H54 (cell line): ENCODE data around the gene SH3RF3.

Experiments
- DNase-seq: peaks from one replicate; pipeline ENCODE4 v3.0.0; 2011; ENCODE audit warnings: low spot score, mixed read lengths; ENCODE audit not compliant: insufficient read length
- FAIRE-seq: peaks from 3 replicates; lab custom pipeline; 2011; peaks lifted over from hg19 to GRCh38; lab: Jason Lieb, UNC
- POLR2A ChIP-seq: IDR thresholded peaks from 2 replicates; pipeline ENCODE4 v1.6.1; 2011; ENCODE audit warnings: low read depth, mild to moderate bottlenecking, low read length

The SH3RF3 gene

DNA sequence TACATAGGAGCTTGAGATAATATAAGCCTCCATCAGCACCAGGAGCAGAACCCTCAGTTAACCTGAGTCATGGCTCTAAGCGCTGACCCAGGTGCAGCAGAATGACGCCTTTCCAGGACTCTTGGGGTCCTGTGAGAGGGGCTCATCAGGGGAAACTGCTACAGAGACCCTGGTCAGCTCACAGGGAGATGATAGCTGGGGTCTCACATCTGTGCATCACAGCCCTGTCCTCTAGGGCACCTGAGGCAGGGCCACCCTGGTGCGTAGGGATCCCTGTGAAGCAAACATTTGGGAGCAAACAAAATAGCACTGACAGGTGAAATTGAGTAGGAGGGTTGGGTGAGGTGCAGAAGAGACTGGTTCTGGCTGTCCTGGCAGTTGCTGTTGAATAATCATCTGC lies 219.2 kb downstream of the SH3RF3 start:
- DNase-seq = no peak
- no peak for FAIRE-seq
- no peak for TF ChIP-seq POLR2A

DNA sequence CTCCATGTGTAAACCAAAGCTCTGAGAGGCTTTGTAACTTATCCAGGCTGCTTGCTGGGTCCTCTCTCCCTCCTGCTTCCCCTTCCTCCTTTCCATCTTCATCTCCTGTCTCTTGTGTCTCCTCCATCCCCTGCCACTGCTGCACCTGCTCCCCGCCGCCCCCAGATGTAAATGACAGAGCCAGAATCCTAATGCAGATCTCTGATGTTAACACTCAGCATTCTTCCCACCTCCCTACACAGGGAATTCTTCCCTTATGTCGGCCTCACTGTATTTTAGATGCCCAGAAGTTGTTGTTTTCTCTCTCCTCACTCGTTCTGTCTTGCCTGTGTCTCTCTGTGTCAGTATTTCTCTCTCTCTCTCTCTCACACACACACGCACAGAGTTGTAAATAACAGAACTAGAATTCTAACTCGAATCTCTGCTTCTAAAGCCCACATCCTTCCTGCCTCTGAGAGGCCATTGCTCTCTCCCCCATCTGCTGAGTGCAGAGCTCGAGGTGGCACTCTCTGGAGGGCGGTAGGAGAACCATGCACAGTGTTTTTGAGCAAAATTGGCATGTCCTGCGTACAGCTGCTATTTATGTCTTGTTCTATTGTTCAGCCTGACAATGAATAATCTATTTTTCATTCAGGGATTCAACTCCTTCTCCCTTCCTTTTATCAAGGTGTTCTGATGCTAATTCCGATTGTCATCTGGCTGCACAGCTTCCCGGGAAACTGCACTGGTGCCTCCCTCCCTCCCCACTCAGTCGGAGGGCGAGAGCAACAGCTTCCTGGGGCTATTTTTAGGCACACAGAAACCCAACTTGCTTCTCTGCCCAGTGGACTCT lies 219.9 kb downstream of the SH3RF3 start:
- TF ChIP-seq POLR2A = no peak
- FAIRE-seq = no peak
- DNase-seq = no peak

- TF ChIP-seq POLR2A = no peak
- no peak for FAIRE-seq
- no peak for DNase-seq
These were observed 220.8 kb downstream of the SH3RF3 start for GRCh38 chr2:109349503-109350465.

GRCh38 chr2:109350526-109350925 lies 221.5 kb downstream of the SH3RF3 start:
- DNase-seq (no peak), FAIRE-seq (no peak)
- TF ChIP-seq POLR2A = no peak

DNA sequence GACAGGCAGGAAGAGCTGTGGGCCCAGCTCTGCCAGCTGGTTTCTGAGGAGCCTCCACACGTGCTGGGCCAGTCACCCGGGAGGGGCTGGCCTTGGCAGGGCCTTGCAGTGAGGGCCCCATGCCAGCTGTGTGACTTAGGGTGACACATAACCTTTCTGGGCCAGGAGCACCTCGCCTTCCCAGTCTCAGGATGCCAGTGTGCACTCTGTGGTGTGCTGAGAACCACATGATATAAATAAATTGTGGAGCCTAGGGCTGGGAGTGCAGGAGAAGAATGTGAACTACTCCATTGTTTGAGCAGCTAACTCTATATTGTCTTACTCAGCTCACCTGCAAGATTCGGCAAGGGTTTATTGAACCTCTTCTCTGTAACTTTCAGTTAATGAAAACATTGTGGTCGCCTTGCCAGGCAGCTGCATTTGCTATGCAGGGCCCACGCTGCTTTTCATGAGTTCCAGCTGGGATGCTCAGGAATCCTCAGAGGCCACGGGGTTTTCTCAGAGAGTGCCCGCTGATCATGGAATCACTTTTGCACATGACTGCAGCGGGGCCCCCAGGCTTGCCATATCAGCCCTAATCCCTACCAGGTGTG lies 222.3 kb downstream of the SH3RF3 start:
- TF ChIP-seq POLR2A = no peak
- DNase-seq (peak; percentile 84), FAIRE-seq (peak; percentile 86)

DNA sequence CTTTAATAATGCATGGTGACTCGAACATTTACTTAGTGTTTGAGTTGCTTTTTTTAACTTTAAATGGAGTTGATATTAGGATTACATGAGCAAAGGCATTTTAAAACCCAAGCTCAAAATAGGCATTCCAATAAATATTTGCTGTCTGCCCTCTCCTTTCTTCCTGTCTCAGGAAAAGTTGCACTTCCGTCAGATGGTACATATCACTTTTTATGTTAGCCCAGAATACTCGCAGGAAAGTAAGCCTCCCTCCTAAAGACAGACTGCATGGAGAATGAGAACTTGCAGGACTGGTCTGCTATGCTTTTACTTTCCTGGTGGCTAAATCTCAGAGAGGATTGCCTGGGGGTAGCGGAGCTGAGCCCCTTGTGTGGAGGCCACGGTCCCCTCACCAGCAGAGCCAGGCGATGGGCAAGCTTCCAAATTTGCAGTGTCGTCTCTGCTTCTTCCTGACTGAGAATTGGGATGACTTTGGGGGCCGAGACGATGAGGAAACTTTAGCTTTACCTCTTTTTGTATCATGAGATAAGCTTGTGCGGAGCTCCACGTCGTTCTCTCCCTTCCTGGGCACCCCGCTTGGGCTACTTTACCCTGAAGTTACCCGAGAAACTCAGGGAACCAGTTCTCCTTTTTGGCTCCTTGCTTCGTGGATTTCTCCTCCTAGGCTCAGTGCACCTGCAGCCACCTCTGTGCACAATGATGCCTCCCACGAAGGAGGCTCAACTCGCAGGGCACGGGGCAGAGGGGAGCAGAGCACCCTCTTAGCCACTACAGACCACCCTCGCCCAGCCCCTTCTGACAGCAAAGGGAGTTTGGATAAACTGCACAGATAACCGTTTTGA lies 223.3 kb downstream of the SH3RF3 start:
- FAIRE-seq (no peak), DNase-seq (no peak)
- TF ChIP-seq POLR2A = no peak

DNA sequence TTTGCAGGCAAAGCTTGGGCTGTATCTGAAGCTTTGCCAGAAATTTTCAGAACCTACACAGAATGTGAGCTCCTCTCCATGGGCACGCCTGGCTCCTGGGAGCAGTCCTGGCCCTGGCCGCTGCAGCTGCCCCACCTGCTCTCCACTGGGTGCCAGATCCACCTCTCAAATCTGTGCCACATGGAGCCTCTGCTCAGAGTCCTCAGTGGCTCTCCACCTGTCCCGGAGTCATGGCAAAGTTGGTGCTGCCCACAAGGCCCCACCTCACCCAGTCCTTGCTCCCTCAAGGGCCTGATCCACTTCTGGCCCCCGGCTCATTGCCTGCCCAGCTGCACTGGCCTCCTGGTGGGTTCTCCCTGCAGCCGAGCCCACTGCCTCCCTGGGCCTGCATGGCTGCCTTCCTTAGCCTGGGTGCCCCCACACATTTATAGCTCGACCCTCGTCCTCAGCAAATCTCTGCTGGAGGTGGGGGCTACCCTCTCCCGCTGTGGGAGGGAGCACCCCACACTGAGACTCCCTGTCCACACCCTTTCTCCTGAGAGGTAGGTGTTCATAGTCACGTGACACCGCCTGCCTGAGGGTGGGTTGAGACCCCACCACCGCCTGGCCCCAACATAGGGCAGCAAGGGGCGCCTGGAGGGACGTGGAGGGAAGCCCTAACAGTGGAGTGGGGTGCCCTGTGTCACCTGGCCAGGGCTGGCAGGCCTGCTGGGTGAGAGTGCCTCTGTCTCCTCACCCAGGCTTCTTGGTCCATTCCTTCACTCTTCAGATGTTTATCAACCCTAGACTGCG lies 224.1 kb downstream of the SH3RF3 start:
- no peak for FAIRE-seq
- TF ChIP-seq POLR2A = no peak

GRCh38 chr2:109353806-109354745 lies 225.1 kb downstream of the SH3RF3 start:
- TF ChIP-seq POLR2A = no peak
- FAIRE-seq = no peak
- no peak for DNase-seq

More for the DNA sequence above, 224.1 kb downstream of the SH3RF3 start:
- no peak for DNase-seq

DNA sequence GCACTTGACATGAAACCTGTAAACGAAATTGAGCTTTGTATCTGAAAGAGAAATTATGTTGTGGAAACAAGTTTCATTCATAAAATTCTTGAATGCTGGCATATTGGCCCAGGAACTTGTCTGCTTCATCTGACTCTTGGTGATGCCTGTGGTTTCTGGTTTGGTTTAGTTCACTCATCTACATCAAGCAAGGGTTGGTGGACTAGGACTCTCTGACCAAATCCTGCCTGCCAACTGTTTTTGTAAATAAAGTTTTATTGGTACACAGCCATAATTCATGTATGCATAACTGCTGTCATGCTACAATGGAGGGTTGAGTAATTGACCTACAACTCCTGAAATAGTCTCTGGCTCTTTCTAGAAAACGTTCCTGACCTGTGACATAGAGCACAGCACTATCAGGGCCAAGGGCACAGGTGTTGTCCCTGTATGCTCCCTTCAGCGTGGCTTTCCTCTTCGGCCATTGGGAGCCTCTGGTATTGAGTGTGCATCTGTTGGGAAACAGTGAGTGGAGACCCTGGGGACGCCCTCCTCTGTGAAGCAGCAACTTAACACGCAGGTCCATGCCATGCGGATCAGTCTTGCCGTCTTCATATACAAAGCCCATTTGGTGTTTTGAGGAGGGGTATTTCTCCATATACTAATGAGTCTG lies 226.3 kb downstream of the SH3RF3 start:
- no peak for TF ChIP-seq POLR2A
- DNase-seq (no peak), FAIRE-seq (no peak)

DNA sequence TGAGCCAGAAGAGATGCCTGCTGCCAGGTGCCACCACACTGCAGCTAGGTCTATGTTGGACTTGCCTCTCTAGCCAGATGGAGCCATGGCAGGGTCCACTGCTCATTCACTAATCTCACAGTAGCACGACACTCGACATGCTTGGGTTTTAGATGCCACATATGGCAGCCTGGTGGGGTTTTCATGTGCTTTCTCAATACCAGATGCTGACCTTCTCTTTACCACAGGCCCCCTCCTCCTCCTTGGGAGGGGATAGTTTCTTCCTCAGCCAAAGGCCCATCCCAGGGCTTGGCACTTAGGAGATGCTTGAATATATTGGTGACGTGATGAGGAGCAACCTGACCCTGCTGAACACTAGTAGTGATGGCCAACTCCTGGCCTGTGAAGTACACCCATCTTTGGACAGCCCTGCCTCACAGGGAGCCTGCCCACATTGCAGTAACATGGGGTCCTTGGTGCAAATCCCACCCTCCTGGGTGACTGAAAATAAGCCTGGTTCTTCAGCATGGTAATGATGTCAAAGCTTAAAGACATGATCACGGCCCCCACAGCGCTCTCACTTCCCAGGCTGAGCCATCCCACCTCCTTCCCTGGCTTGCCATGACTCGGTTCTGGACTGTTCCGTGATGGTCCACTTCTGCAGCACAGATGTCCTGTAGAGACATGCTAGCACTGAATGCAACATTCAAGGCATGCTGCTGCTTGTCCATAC lies 227.5 kb downstream of the SH3RF3 start:
- DNase-seq = no peak

More for the DNA sequence above, 227.5 kb downstream of the SH3RF3 start:
- no peak for FAIRE-seq
- no peak for TF ChIP-seq POLR2A
